Muscle layer of colon (tissue), 2 donors: Measurements from ENCODE around the gene C6orf52.

ENCODE experiments used
- H3K27ac ChIP-seq: one replicate; pipeline ENCODE4 v1.7.0; 2013; ENCODE audit warnings: low read depth, mild to moderate bottlenecking, low read length, moderate library complexity
- H3K27me3 ChIP-seq, 2 donors: one replicate each; pipeline ENCODE4 v1.7.0; 2013; ENCODE audit warnings: low read length in 2 of 2, mild to moderate bottlenecking in 2 of 2; ENCODE audit not compliant: insufficient read depth in 2 of 2, control insufficient read depth in 1 of 2
- H3K36me3 ChIP-seq: one replicate; pipeline ENCODE4 v1.7.0; 2013; ENCODE audit warnings: mild to moderate bottlenecking, low read length; ENCODE audit not compliant: insufficient read depth
- H3K4me1 ChIP-seq: one replicate; pipeline ENCODE4 v1.7.0; 2013; ENCODE audit warnings: mild to moderate bottlenecking, low read length; ENCODE audit not compliant: insufficient read depth
- H3K4me3 ChIP-seq, 2 donors: one replicate each; pipeline ENCODE4 v1.7.0; 2013; ENCODE audit warnings: low read length in 2 of 2, low read depth in 1 of 2, mild to moderate bottlenecking in 1 of 2, moderate library complexity in 1 of 2
- H3K9ac ChIP-seq: one replicate; pipeline ENCODE4 v1.7.0; 2013; ENCODE audit warnings: low read length
- H3K9me3 ChIP-seq: one replicate; pipeline ENCODE4 v1.7.0; 2013; ENCODE audit warnings: mild to moderate bottlenecking, low read length
- donor health status: abdominal sarcoma.
- donor health status: Adenocarcinoma of cecum.

The C6orf52 gene

GRCh38 chr6:10692965-10693538 lies 1.4 kb downstream of the C6orf52 start:
- Histone ChIP-seq H3K4me3 (peak overlapping the region; percentile 97 to 98), H3K36me3 (peaks cover 7% of the 10 kb centered on the region), H3K9me3 (no peaks in the 10 kb centered on the region), H3K27ac (no peak overlapping the region), H3K9ac (no peak overlapping the region), H3K4me1 (peaks cover 18% of the 10 kb centered on the region), H3K27me3 (no peaks in the 10 kb centered on the region)

- no peak overlapping the region for H3K4me3 ChIP-seq
- peaks cover 16% of the 10 kb centered on the region for H3K4me1 ChIP-seq
- H3K9me3 ChIP-seq = no peaks in the 10 kb centered on the region
Observed at GRCh38 chr6:10690651-10691445, 3.6 kb downstream of the C6orf52 start.

GRCh38 chr6:10687582-10687981 lies 6.8 kb downstream of the C6orf52 start:
- Histone ChIP-seq H3K27ac (no peak overlapping the region), H3K27me3 (no peaks in the 10 kb centered on the region), H3K36me3 (no peaks in the 10 kb centered on the region), H3K9ac (no peak overlapping the region), H3K4me1 (no peaks in the 10 kb centered on the region), H3K9me3 (no peaks in the 10 kb centered on the region), H3K4me3 (no peak overlapping the region)

More at GRCh38 chr6:10690651-10691445, 3.6 kb downstream of the C6orf52 start:
- Histone ChIP-seq H3K27ac (no peak overlapping the region), H3K9ac (no peak overlapping the region), H3K36me3 (no peaks in the 10 kb centered on the region), H3K27me3 (no peaks in the 10 kb centered on the region)

- Histone ChIP-seq H3K9ac (no peak overlapping the region), H3K9me3 (no peaks in the 10 kb centered on the region), H3K27ac (no peak overlapping the region), H3K4me1 (no peaks in the 10 kb centered on the region), H3K36me3 (no peaks in the 10 kb centered on the region), H3K4me3 (no peak overlapping the region), H3K27me3 (no peaks in the 10 kb centered on the region)
Observed at GRCh38 chr6:10686901-10687300, 7.5 kb downstream of the C6orf52 start.

GRCh38 chr6:10685092-10685915 lies 9.1 kb downstream of the C6orf52 start:
- Histone ChIP-seq H3K4me1 (no peaks in the 10 kb centered on the region), H3K4me3 (no peak overlapping the region), H3K9me3 (no peaks in the 10 kb centered on the region), H3K27ac (no peak overlapping the region), H3K27me3 (no peaks in the 10 kb centered on the region), H3K36me3 (no peaks in the 10 kb centered on the region), H3K9ac (no peak overlapping the region)

- H3K4me3 ChIP-seq = no peak overlapping the region
- H3K9me3 ChIP-seq = no peaks in the 10 kb centered on the region
- H3K9ac ChIP-seq = no peak overlapping the region
- no peak overlapping the region for H3K27ac ChIP-seq
- H3K36me3 ChIP-seq = no peaks in the 10 kb centered on the region
- H3K4me1 ChIP-seq = no peaks in the 10 kb centered on the region
- H3K27me3 ChIP-seq = no peaks in the 10 kb centered on the region
Observed at GRCh38 chr6:10684618-10685017, 9.8 kb downstream of the C6orf52 start.

GRCh38 chr6:10682355-10682988 lies 11.9 kb downstream of the C6orf52 start:
- Histone ChIP-seq H3K27me3 (no peaks in the 10 kb centered on the region), H3K36me3 (no peaks in the 10 kb centered on the region), H3K4me3 (no peak overlapping the region), H3K9ac (no peak overlapping the region), H3K4me1 (no peaks in the 10 kb centered on the region), H3K9me3 (no peaks in the 10 kb centered on the region), H3K27ac (no peak overlapping the region)

GRCh38 chr6:10681795-10682194 lies 12.6 kb downstream of the C6orf52 start:
- H3K9ac ChIP-seq = no peak overlapping the region
- no peaks in the 10 kb centered on the region for H3K27me3 ChIP-seq
- no peaks in the 10 kb centered on the region for H3K4me1 ChIP-seq
- no peaks in the 10 kb centered on the region for H3K9me3 ChIP-seq
- no peak overlapping the region for H3K27ac ChIP-seq
- no peak overlapping the region for H3K4me3 ChIP-seq
- no peaks in the 10 kb centered on the region for H3K36me3 ChIP-seq

- Histone ChIP-seq H3K36me3 (no peaks in the 10 kb centered on the region), H3K4me3 (no peak overlapping the region), H3K9me3 (no peaks in the 10 kb centered on the region)
Observed at GRCh38 chr6:10678456-10678855, 16.0 kb downstream of the C6orf52 start.

GRCh38 chr6:10676403-10676802 lies 18.0 kb downstream of the C6orf52 start:
- Histone ChIP-seq H3K4me1 (no peaks in the 10 kb centered on the region), H3K27me3 (no peaks in the 10 kb centered on the region), H3K4me3 (no peak overlapping the region), H3K9me3 (no peaks in the 10 kb centered on the region), H3K9ac (no peak overlapping the region), H3K36me3 (no peaks in the 10 kb centered on the region), H3K27ac (no peak overlapping the region)

More at GRCh38 chr6:10678456-10678855, 16.0 kb downstream of the C6orf52 start:
- Histone ChIP-seq H3K4me1 (no peaks in the 10 kb centered on the region), H3K27me3 (no peaks in the 10 kb centered on the region), H3K27ac (no peak overlapping the region), H3K9ac (no peak overlapping the region)
